Upper lobe of left lung (tissue), 4 donors: ENCODE results near the gene HLA-DPB1.

Experiments used
- EP300 ChIP-seq, 4 donors: sonication (generic); formaldehyde crosslinking; IDR thresholded peaks; one replicate each; pipeline ENCODE4 v1.5.1; 2017; ENCODE audit warnings: antibody characterized with exemption in 4 of 4, control low read depth in 2 of 4
- POLR2A ChIP-seq, 4 donors: fragments of 450-650 bp; IDR thresholded peaks; one replicate each; pipeline ENCODE4 v1.5.1; 2016 to 2017; ENCODE audit warnings: antibody characterized with exemption in 4 of 4, mild to moderate bottlenecking in 2 of 4
- POLR2AphosphoS5 ChIP-seq, 2 donors: sonication (generic); formaldehyde crosslinking; IDR thresholded peaks; one replicate each; pipeline ENCODE4 v1.5.1; 2017; ENCODE audit warnings: antibody characterized with exemption in 2 of 2
- TF ChIP-seq, protein P1 (sequence below), 6 experiments: fragments of 450-650 bp in 4 of 6; fragments of 200-600 bp in 2 of 6; sonication (generic) in 2 of 6; IDR thresholded peaks; one replicate each; pipeline ENCODE4 v1.5.1; 2016 to 2019; ENCODE audit warnings: antibody characterized with exemption in 6 of 6

DNA sequence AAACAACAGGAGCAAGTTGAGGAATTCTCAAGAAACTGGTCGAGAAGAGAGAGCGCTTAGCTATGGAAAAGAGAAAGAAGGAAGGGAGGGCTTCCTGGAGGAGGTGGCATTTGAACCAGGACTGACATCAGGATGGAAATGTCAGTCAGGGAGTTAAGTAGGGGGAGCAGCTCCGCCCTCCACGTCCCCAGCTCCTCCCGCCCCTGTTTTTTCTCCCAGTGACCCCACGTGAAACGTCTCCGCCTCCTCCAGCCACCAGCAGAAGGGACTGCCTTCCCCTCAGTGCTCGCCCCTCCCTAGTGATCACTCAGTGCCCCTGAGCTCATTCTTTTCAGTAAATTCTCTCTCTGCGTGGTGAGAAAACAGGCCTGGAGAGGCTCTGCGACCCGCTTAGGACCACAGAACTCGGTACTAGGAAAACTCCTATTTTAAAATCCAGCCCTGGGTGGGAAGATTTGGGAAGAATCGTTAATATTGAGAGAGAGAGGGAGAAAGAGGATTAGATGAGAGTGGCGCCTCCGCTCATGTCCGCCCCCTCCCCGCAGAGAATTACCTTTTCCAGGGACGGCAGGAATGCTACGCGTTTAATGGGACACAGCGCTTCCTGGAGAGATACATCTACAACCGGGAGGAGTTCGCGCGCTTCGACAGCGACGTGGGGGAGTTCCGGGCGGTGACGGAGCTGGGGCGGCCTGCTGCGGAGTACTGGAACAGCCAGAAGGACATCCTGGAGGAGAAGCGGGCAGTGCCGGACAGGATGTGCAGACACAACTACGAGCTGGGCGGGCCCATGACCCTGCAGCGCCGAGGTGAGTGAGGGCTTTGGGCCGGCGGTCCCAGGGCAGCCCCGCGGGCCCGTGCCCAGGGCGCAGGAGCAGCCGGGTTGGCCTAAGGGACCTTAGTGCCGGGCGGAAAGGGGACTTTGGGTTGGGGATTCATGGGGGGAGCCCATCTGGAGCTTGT, 4.6 kb downstream of the HLA-DPB1 start:
- TF ChIP-seq, protein P1, sequence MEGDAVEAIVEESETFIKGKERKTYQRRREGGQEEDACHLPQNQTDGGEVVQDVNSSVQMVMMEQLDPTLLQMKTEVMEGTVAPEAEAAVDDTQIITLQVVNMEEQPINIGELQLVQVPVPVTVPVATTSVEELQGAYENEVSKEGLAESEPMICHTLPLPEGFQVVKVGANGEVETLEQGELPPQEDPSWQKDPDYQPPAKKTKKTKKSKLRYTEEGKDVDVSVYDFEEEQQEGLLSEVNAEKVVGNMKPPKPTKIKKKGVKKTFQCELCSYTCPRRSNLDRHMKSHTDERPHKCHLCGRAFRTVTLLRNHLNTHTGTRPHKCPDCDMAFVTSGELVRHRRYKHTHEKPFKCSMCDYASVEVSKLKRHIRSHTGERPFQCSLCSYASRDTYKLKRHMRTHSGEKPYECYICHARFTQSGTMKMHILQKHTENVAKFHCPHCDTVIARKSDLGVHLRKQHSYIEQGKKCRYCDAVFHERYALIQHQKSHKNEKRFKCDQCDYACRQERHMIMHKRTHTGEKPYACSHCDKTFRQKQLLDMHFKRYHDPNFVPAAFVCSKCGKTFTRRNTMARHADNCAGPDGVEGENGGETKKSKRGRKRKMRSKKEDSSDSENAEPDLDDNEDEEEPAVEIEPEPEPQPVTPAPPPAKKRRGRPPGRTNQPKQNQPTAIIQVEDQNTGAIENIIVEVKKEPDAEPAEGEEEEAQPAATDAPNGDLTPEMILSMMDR (IDR thresholded peaks at IDR 0.05), result no peak
- peak in 3 of 4 donors; percentile 27 to 57 (median 33) for TF ChIP-seq POLR2A (IDR thresholded peaks at IDR 0.05)
- peak; percentile 58 to 84 for TF ChIP-seq POLR2AphosphoS5 (IDR thresholded peaks at IDR 0.05)
- peak in 1 of 4 donors; percentile 17 for TF ChIP-seq EP300 (IDR thresholded peaks at IDR 0.05)
